Chondrocyte (in vitro differentiated cells): Measurements from ENCODE around the gene PYGO2. TPM values are rescaled to one million over a fixed set of nuclear protein-coding genes. Genes with fewer than 3 reads are reported as not detected.
A peak's percentile ranks its signal among the peaks of the same experiment; 100 is the strongest.

Experiments used
- DNase-seq: peaks from one replicate; pipeline ENCODE4 v3.0.0; 2021; ENCODE audit warnings: mixed read lengths, low spot score
- H3K27ac Mint-ChIP-seq: one replicate; pipeline ENCODE4 v1.8.0; 2021; ENCODE audit warnings: mild to moderate bottlenecking, moderate library complexity, mixed read lengths; ENCODE audit not compliant: unreplicated experiment
- H3K27me3 Mint-ChIP-seq: 2 replicates; pipeline ENCODE4 v1.8.0; 2021; ENCODE audit warnings: low read depth, mixed read lengths
- H3K36me3 Mint-ChIP-seq: 2 replicates; pipeline ENCODE4 v1.8.0; 2021; ENCODE audit warnings: low read depth, mixed read lengths
- H3K4me1 Mint-ChIP-seq: 2 replicates; pipeline ENCODE4 v1.8.0; 2021; ENCODE audit warnings: low read depth, mild to moderate bottlenecking, mixed read lengths
- H3K4me3 Mint-ChIP-seq: one replicate; pipeline ENCODE4 v1.8.0; 2021; ENCODE audit warnings: mild to moderate bottlenecking, moderate library complexity, mixed read lengths; ENCODE audit not compliant: unreplicated experiment
- H3K9me3 Mint-ChIP-seq: 2 replicates; pipeline ENCODE4 v1.8.0; 2021; ENCODE audit warnings: low read depth, mixed read lengths
- total RNA-seq: library from RNA; stranded (reverse); gene quantifications from 3 replicates; pipeline ENCODE4 v1.2.1, GENCODE V29; 2021
- TF ChIP-seq, protein P1 (sequence below): fragments of 200-600 bp; sonication (generic); IDR thresholded peaks from 2 replicates; pipeline ENCODE4 v1.5.0; 2021; ENCODE audit warnings: antibody characterized with exemption, mild to moderate bottlenecking, moderate library complexity

PYGO2 gene
- total RNA-seq, 1 donor from 2014 or later, result 24.0 TPM

DNA sequence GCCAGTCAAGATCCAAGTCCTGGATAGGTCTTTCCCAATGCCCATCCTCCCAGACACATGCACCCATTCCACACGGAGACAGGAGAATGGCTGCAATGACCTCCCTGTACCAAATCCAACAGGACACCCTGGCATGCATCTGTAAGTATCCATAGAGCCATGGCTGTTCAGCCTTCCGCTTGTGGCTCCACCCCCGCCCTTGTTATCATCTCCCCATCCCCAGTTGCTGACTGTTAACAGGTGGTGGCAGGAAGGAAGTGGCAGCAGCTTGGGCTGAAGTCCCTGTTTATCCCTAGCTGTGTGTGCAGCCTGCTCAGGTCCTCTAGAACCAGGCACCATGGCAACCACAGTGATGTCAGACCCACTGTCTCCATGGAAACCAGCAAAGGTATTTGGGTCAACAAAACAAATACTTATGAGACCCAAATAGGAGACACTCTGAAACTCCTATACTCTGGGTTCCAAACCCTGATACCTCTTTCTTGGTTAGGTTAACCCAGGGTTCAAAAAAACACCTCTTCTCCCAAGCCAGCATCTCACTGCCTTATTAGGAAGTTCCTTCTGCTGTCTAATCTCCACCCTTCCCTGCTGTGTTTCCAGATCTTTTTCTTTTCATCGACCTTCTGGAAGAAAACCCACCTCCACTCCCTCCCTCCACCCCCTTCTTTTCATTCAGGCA lies 6.4 kb downstream of the PYGO2 start:
- H3K4me3 Mint-ChIP-seq, result peak overlapping the region; percentile 97
- DNase-seq, result peak; percentile 38
- peaks cover 44% of the 10 kb centered on the region for H3K4me1 Mint-ChIP-seq
- no peaks in the 10 kb centered on the region for H3K9me3 Mint-ChIP-seq
- peaks cover 6% of the 10 kb centered on the region for H3K36me3 Mint-ChIP-seq
- peak overlapping the region; percentile 99 for H3K27ac Mint-ChIP-seq
- TF ChIP-seq, protein P1, sequence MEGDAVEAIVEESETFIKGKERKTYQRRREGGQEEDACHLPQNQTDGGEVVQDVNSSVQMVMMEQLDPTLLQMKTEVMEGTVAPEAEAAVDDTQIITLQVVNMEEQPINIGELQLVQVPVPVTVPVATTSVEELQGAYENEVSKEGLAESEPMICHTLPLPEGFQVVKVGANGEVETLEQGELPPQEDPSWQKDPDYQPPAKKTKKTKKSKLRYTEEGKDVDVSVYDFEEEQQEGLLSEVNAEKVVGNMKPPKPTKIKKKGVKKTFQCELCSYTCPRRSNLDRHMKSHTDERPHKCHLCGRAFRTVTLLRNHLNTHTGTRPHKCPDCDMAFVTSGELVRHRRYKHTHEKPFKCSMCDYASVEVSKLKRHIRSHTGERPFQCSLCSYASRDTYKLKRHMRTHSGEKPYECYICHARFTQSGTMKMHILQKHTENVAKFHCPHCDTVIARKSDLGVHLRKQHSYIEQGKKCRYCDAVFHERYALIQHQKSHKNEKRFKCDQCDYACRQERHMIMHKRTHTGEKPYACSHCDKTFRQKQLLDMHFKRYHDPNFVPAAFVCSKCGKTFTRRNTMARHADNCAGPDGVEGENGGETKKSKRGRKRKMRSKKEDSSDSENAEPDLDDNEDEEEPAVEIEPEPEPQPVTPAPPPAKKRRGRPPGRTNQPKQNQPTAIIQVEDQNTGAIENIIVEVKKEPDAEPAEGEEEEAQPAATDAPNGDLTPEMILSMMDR, result no peak
- H3K27me3 Mint-ChIP-seq, result no peaks in the 10 kb centered on the region

DNA sequence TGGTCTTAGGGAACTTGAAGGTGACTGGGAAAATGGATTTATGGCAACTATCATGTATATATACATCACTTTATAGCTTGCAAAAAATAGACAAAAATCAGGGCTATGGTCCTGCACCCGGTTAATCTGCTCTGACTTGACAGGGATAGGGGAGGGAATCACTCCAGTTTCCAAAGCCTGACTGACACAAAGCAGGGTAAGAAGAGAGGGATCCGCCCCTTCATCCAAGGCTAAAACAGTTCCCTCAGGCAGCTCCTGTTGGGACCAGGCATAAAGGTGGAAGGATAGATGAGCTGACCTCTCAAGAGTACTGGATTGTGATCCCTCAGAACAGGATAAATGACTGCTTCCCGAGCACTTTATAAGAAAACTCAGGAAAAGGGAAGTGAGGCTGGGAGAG lies 7.0 kb downstream of the PYGO2 start:
- Mint-ChIP-seq H3K9me3 (no peaks in the 10 kb centered on the region), H3K27ac (no peak overlapping the region), H3K27me3 (no peaks in the 10 kb centered on the region), H3K36me3 (peaks cover 6% of the 10 kb centered on the region), H3K4me1 (peaks cover 44% of the 10 kb centered on the region), H3K4me3 (no peak overlapping the region)
- TF ChIP-seq, protein P1, result no peak
- no peak for DNase-seq

DNA sequence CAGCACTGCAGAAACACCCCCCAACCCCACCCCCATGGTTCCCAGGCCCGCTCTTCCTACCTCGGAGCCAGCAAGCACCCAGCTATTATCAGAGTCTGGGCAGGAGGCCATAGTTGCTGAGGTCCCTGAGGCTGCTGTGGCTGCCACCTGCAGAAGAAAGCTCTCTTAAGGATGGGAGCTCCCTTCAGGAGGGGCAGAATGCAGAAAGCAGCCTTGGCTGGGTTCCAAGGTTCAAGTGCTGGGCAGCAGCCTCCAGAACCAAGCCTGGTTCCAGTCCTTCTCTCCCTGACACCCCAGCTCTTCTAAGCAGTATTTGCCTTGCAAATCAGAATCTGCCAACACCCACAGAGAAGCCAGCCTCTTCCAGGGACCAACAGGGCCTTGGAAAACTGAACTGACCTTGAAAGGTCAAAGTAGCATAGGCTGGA lies 8.0 kb downstream of the PYGO2 start:
- no peak overlapping the region for H3K4me3 Mint-ChIP-seq
- no peak for DNase-seq
- H3K36me3 Mint-ChIP-seq, result peaks cover 6% of the 10 kb centered on the region
- H3K9me3 Mint-ChIP-seq, result no peaks in the 10 kb centered on the region
- peaks cover 44% of the 10 kb centered on the region for H3K4me1 Mint-ChIP-seq
- TF ChIP-seq, protein P1, result no peak
- H3K27me3 Mint-ChIP-seq, result no peaks in the 10 kb centered on the region
- H3K27ac Mint-ChIP-seq, result no peak overlapping the region

DNA sequence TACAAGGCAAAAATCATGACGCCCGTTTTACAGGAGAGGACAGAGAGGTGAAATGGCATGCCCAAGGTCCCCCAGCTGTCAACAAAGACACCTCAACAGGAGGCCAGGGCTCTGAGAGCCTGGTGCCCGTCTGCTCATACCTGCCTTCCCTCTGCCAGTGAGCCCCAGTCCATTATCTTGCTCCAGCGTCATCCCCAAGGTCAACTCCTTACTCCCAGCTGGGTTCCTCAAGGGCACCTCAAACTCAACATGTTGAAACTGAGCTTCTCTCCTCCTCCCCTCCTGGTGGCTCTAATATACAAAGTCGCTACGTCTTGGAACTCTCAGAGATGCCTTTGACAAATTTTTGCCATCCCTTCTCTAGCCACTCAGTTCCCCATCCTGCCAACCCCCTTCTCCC lies 8.9 kb downstream of the PYGO2 start:
- H3K4me3 Mint-ChIP-seq, result no peak overlapping the region
- H3K36me3 Mint-ChIP-seq, result peaks cover 8% of the 10 kb centered on the region
- H3K27me3 Mint-ChIP-seq, result no peaks in the 10 kb centered on the region
- H3K9me3 Mint-ChIP-seq, result no peaks in the 10 kb centered on the region
- DNase-seq, result no peak
- no peak overlapping the region for H3K27ac Mint-ChIP-seq
- TF ChIP-seq, protein P1, result no peak
- H3K4me1 Mint-ChIP-seq, result peaks cover 44% of the 10 kb centered on the region

DNA sequence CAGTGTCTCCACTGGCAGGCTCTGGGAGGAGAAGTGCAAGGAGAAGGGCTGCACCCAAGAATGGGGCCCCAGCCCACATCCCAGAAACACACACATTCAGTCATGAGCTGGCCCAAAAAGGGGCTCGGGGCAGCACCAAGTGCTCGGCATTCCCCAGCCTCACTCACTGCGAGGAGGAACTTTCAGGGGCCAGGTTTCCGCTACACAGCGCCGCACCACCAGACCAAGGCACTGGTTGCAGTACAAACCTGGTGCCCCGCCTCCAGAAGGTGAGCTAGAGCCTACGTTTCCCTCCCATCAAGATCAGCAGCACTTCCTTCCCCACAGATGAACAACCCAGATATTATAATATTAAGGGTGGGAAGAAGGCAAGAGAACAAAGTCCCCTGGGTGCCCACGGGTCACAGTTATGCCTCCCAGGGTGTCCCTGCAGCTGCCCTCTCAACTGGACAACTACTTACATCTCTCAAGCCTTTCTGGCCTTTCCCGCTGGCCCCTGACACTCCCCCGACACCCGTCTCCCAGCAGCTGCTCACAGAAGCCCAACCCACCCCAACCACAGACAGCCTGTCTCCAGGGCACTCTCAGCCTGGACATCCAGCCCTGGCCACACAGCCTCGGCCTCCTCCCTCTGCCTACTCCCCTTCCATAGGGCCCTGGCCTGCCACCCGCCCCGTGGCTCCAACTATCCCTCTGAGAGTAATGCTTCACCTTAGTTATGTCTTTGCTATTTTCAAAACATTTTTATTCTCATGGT lies 9.5 kb downstream of the PYGO2 start:
- peaks cover 9% of the 10 kb centered on the region for H3K36me3 Mint-ChIP-seq

More for the DNA sequence above, 9.5 kb downstream of the PYGO2 start:
- H3K27ac Mint-ChIP-seq, result no peak overlapping the region
- TF ChIP-seq, protein P1, result no peak
- H3K4me3 Mint-ChIP-seq, result no peak overlapping the region
- H3K4me1 Mint-ChIP-seq, result peaks cover 38% of the 10 kb centered on the region
- DNase-seq, result no peak
- no peaks in the 10 kb centered on the region for H3K9me3 Mint-ChIP-seq
- no peaks in the 10 kb centered on the region for H3K27me3 Mint-ChIP-seq
